ENCODE measurements around the gene LCN10. TPM values are rescaled to one million over a fixed set of nuclear protein-coding genes. Genes with fewer than 3 reads are reported as not detected.

The LCN10 gene
- 1.1 and 1.3 TPM in 2 replicates for total RNA-seq (2013; cell fraction: nucleolus; rRNA removed)
- total RNA-seq (2014; rRNA removed): 0.06 TPM in 1 of 2 replicates, not detected in the other
- 0.18 and 0.28 TPM in 2 replicates for total RNA-seq (2014; rRNA removed; fragmentation: Illumina TruSeq; extraction: Trizol)
- 0.21 and 0.51 TPM in 2 replicates for total RNA-seq (2021)
- polyA plus RNA-seq (2011; ENCODE audit: low read depth): 0.14 TPM
- 1.3 TPM in 2 replicates for polyA plus RNA-seq (2011; rRNA removed)
- polyA plus RNA-seq (2011; cell fraction: cytosol; rRNA removed): 2.2 TPM in 2 replicates
- polyA plus RNA-seq (2011; cell fraction: nucleus; rRNA removed): 2.0 and 2.8 TPM in 2 replicates
- 0.37 and 0.56 TPM in 2 replicates for polyA plus RNA-seq (2012)
- 0.16 TPM in 1 of 2 replicates, not detected in the other for polyA plus RNA-seq (2014; fragmentation: Illumina TruSeq; extraction: Trizol)
- polyA plus RNA-seq (2014; fragmentation: Nextera tagmentation; extraction: Ambion mirVana): under 1 TPM in 1 of 2 experiments, not detected in 1; 0.11 TPM
- polyA plus RNA-seq (2014; rRNA removed): 0.06 and 0.35 TPM in 2 replicates
- 1 to 10 TPM in 1 of 2 experiments, under 1 TPM in 1; 0.39 to 1.1 TPM for polyA plus RNA-seq (2016; fragmentation: Nextera tagmentation; extraction: Ambion mirVana)
- polyA minus RNA-seq (2011; rRNA and poly(A)+ RNA removed): 1.2 and 1.7 TPM in 2 replicates
- polyA minus RNA-seq (2011; cell fraction: cytosol; rRNA and poly(A)+ RNA removed): 0.67 TPM in 1 of 2 replicates, not detected in the other
- 0.19 and 1.1 TPM in 2 replicates for polyA minus RNA-seq (2011; cell fraction: nucleus; rRNA and poly(A)+ RNA removed)
- Bru-seq, nascent RNA: not detected
- not detected for BruChase-seq, experiment 1, labeled RNA remaining after a 6-hour chase
- BruChase-seq, experiment 2, labeled RNA remaining after a 2-hour chase: not detected
- long read RNA-seq, experiment 1: 0 reads
- long read RNA-seq, experiment 2, partial matches to known transcripts: 1 of 1 reads
- long read RNA-seq, experiment 2, other reads (novel, unspliced or antisense): 0 of 1 reads

DNA sequence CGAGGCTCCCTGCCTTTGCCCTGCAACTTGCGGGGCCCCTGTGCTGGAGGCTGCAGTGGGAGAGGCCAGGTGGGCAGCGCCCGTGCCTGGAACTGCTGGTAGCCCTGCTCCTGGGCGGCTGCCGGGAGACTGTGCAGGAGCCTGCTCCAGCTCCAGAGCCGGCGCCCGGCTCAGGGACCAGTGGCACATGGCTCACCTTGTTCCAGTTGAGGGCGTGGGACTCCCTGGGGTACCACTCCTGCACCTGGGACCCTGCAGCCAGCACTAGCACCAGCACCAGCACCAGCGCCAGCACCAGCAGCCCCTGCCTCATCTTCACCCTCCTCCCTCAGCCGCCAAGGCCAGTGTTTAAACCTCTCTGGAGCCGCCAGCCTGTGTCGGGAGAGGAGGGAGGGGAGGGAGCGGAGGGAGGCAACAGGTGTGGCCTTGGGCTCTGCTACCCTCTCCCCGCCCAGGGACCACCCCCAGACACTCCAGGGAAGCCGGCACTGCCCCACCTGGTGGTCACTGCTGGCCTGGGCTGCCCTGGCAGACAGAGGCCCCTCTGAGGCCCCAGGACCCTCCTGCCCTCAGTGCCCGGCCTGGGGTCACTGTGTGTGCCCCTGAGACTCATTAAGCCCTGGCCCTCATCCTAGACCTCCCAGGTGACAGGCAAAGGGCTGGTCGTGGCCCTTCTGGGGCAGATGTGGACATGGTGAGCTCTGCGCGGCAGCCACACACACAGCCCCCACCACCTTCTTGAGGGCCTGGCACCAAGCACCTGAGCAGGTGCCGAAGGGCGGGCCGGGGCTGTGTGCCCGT lies at the start of gene LCN10:
Gene LCN10 (minus strand): TSS at position 350 of the 801 bp plus-strand sequence. CDS start 37 bp downstream, at position 313.
- peak within 1 kb of the TSS; percentile 33; the same call in 1 of the 2 replicates for H3K4me3 ChIP-seq
- CTCF ChIA-PET: interaction anchor here (0.6 to 1.8 kb wide), 4 partner anchors 13 to 325 kb away, joined by 3 to 7 read pairs (median 4); partner anchors contain the start of gene LCN8
- SMC1A ChIA-PET (ENCODE audit: uncharacterized antibody, unreplicated experiment): interaction anchor here (1.0 to 2.2 kb wide), 2 partner anchors 16 to 42 kb away, joined by 3 to 7 read pairs; no protein-coding TSS in a partner anchor
- no peaks in the 10 kb centered on the region for H3K79me2 ChIP-seq (ENCODE audit: control insufficient read depth, insufficient read depth, low read length)
- no TSS peak for BruUV-seq (replicated peaks)
- H3K9me3 ChIP-seq (replicated peaks; ENCODE audit: control insufficient read depth, insufficient read depth, low read length): no peaks in the 10 kb centered on the region
- H4K20me1 ChIP-seq (ENCODE audit: control insufficient read depth, insufficient read depth): no peaks in the 10 kb centered on the region
- intact Hi-C loops (cut with micrococcal nuclease; ENCODE audit: unreplicated experiment) (no loop called here), in situ Hi-C loops (cut with MboI) (no loop called here)
- DNase-seq (ENCODE audit: low read depth, low spot score): no peak
- FAIRE-seq: no peak
- RAD21 ChIA-PET (ENCODE audit: unreplicated experiment): interaction anchor here (0.5 to 1.2 kb wide), 3 partner anchors 13 to 28 kb away, joined by 3 to 4 read pairs (median 3); no protein-coding TSS in a partner anchor
- WGBS (ENCODE audit: insufficient coverage, insufficient replicate concordance, low lambda C conversion rate, missing lambda C conversion rate): 10% methylated on average over 23 of the region's 25 CpGs
- H3K27ac ChIP-seq (ENCODE audit: control insufficient read depth, insufficient read depth): no peak within 1 kb of the TSS
- H2AFZ ChIP-seq (ENCODE audit: control insufficient read depth, low read depth, low read length): peak within 1 kb of the TSS; percentile 44; the same call in 1 of the 2 replicates
- no peaks in the 10 kb centered on the region for H3K36me3 ChIP-seq (ENCODE audit: control insufficient read depth in 2 of 2, insufficient read depth in 2 of 2, low read length in 1 of 2)
- H3K9ac ChIP-seq (ENCODE audit: control insufficient read depth, insufficient read depth, low read length): no peak within 1 kb of the TSS
- POLR2A ChIA-PET: interaction anchor here (0.6 to 2.3 kb wide), 2 partner anchors 14 to 68 kb away, joined by 3 to 15 read pairs; no protein-coding TSS in a partner anchor
- H3K4me2 ChIP-seq (ENCODE audit: control insufficient read depth, insufficient read depth): peak within 1 kb of the TSS; percentile 79
- peaks cover 15% of the 10 kb centered on the region for H3K4me1 ChIP-seq (ENCODE audit: control insufficient read depth, insufficient read depth, low read length)
- peaks cover 0 to 8% of the 10 kb centered on the region in 2 experiments; a peak in 3 of 4 replicates for H3K27me3 ChIP-seq (replicated peaks in 1 of 2; ENCODE audit: control insufficient read depth in 2 of 2, insufficient read depth in 2 of 2, low read length in 1 of 2)
- ATAC-seq: peak; percentile 51
- TF ChIP-seq ASH2L (IDR thresholded peaks at IDR 0.05; ENCODE audit: borderline replicate concordance, low read depth): no peak
- no peak for TF ChIP-seq MYC (IDR thresholded peaks at IDR 0.05; ENCODE audit: insufficient read depth, insufficient read length, insufficient replicate concordance, low read length, severe bottlenecking)
- TF ChIP-seq YY1 (IDR thresholded peaks at IDR 0.05; ENCODE audit: low read depth, low read length): no peak
- no peak for TF ChIP-seq ESRRA (IDR thresholded peaks at IDR 0.05; ENCODE audit: low read length)
- TF ChIP-seq BHLHE40 (IDR thresholded peaks at IDR 0.05; ENCODE audit: borderline replicate concordance in 1 of 2, low read depth in 2 of 2, low read length in 1 of 2): 0 out of 4 replicates have a peak, but pooled peaks of 1 of the 2 experiments have one; percentile 7
- TF ChIP-seq, protein P1, sequence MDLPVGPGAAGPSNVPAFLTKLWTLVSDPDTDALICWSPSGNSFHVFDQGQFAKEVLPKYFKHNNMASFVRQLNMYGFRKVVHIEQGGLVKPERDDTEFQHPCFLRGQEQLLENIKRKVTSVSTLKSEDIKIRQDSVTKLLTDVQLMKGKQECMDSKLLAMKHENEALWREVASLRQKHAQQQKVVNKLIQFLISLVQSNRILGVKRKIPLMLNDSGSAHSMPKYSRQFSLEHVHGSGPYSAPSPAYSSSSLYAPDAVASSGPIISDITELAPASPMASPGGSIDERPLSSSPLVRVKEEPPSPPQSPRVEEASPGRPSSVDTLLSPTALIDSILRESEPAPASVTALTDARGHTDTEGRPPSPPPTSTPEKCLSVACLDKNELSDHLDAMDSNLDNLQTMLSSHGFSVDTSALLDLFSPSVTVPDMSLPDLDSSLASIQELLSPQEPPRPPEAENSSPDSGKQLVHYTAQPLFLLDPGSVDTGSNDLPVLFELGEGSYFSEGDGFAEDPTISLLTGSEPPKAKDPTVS (IDR thresholded peaks at IDR 0.05; ENCODE audit: low read depth, low read length): no peak
- TF ChIP-seq, protein P2, sequence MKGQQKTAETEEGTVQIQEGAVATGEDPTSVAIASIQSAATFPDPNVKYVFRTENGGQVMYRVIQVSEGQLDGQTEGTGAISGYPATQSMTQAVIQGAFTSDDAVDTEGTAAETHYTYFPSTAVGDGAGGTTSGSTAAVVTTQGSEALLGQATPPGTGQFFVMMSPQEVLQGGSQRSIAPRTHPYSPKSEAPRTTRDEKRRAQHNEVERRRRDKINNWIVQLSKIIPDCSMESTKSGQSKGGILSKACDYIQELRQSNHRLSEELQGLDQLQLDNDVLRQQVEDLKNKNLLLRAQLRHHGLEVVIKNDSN (IDR thresholded peaks at IDR 0.05; ENCODE audit: borderline replicate concordance, extremely low read length, insufficient read depth, low read depth, low read length): no peak
- no peak for TF ChIP-seq EP300 (IDR thresholded peaks at IDR 0.05; ENCODE audit: borderline replicate concordance in 1 of 2, control insufficient read depth in 1 of 2, low read depth in 2 of 2, low read length in 2 of 2)
- TF ChIP-seq, protein P3, sequence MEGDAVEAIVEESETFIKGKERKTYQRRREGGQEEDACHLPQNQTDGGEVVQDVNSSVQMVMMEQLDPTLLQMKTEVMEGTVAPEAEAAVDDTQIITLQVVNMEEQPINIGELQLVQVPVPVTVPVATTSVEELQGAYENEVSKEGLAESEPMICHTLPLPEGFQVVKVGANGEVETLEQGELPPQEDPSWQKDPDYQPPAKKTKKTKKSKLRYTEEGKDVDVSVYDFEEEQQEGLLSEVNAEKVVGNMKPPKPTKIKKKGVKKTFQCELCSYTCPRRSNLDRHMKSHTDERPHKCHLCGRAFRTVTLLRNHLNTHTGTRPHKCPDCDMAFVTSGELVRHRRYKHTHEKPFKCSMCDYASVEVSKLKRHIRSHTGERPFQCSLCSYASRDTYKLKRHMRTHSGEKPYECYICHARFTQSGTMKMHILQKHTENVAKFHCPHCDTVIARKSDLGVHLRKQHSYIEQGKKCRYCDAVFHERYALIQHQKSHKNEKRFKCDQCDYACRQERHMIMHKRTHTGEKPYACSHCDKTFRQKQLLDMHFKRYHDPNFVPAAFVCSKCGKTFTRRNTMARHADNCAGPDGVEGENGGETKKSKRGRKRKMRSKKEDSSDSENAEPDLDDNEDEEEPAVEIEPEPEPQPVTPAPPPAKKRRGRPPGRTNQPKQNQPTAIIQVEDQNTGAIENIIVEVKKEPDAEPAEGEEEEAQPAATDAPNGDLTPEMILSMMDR (IDR thresholded peaks at IDR 0.05 in 2 of 3, conservative IDR thresholded peaks at IDR 0.05 in 1 of 3; ENCODE audit: control insufficient read depth in 2 of 3, extremely low read depth in 1 of 3, insufficient read depth in 1 of 3, low read depth in 3 of 3, low read length in 3 of 3): peak in 1 of 3 experiments; percentile 21; a peak in 1 of 6 replicates
- TF ChIP-seq MTA2 (IDR thresholded peaks at IDR 0.05; ENCODE audit: low read depth): no peak
- TF ChIP-seq SUPT20H (IDR thresholded peaks at IDR 0.05; ENCODE audit: borderline replicate concordance, control insufficient read depth, low read depth, low read length): no peak
- TF ChIP-seq EGR1 (IDR thresholded peaks at IDR 0.05; ENCODE audit: borderline replicate concordance in 1 of 2, low read depth in 2 of 2, low read length in 2 of 2): no peak

Measured in GM12878 (cell line).